ENCODE results near the gene OR2W3.
A peak's percentile ranks its signal among the peaks of the same experiment; 100 is the strongest.

OR2W3 gene

GRCh38 chr1:247895163-247895637 lies at the start of gene OR2W3:
TSS of gene OR2W3 (plus strand) at chr1:247895587. CDS start at chr1:247895587, 0 bp downstream.
- H3K4me1 Mint-ChIP-seq (ENCODE audit: low read depth): no peaks in the 10 kb centered on the region
- no peak for DNase-seq (ENCODE audit: low spot score)
- no peak within 1 kb of the TSS for H3K4me3 Mint-ChIP-seq
- no peaks in the 10 kb centered on the region for H3K27me3 Mint-ChIP-seq (ENCODE audit: low read depth)
- H3K27ac Mint-ChIP-seq: no peak within 1 kb of the TSS
- H3K9me3 Mint-ChIP-seq: no peaks in the 10 kb centered on the region
- no peaks in the 10 kb centered on the region for H3K36me3 Mint-ChIP-seq (ENCODE audit: low read depth)

- H3K27ac Mint-ChIP-seq: no peak overlapping the region
- DNase-seq (ENCODE audit: low spot score): no peak
- no peaks in the 10 kb centered on the region for H3K4me1 Mint-ChIP-seq (ENCODE audit: low read depth)
- no peak overlapping the region for H3K4me3 Mint-ChIP-seq
- H3K36me3 Mint-ChIP-seq (ENCODE audit: low read depth): no peaks in the 10 kb centered on the region
- H3K9me3 Mint-ChIP-seq: no peaks in the 10 kb centered on the region
- no peaks in the 10 kb centered on the region for H3K27me3 Mint-ChIP-seq (ENCODE audit: low read depth)
Observed at GRCh38 chr1:247845693-247846017, 49.7 kb upstream of the OR2W3 start.

DNA sequence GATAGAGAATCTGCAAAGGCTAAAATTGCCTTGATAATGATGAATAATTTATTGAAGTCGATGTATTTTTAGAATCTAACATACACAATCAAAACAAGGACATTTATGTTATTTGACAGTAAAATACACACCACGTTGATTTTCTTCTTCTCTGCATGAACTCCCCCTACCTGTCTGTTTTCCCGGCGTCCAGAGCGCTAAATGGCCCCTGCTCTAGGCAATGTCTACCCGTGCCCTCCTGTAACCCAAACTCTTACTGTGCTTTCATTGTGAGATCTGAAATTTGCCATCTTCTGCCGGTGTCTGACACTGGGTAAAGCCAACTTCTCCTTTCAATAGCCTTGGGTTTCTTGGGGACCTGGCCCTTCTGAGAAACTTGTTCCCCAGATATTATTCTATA lies 47.0 kb upstream of the OR2W3 start:
- Mint-ChIP-seq H3K27me3 (ENCODE audit: low read depth) (peaks cover 5% of the 10 kb centered on the region), H3K9me3 (no peaks in the 10 kb centered on the region), H3K4me3 (no peak overlapping the region), H3K36me3 (ENCODE audit: low read depth) (no peaks in the 10 kb centered on the region), H3K4me1 (ENCODE audit: low read depth) (no peaks in the 10 kb centered on the region), H3K27ac (no peak overlapping the region)
- no peak for DNase-seq (ENCODE audit: low spot score)

DNA sequence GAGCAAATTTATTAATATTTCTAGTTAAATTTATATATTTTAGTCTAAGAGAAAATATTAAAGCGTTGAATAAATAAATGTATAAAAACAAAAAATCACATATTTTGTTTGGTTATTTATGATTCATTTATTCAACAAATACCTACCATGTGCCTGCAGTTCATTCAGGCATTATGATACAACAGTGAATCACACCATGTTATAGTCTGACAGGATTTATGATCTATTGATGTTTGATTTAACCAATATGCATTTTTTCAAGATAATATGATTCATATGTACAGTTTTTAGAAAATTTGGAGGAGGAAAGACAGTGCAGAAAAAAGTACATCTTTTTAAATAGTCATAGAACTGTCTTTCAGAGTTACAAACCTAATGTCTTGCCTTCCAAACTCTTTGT lies 45.8 kb upstream of the OR2W3 start:
- no peak overlapping the region for H3K4me3 Mint-ChIP-seq
- no peak overlapping the region for H3K27ac Mint-ChIP-seq
- H3K36me3 Mint-ChIP-seq (ENCODE audit: low read depth): no peaks in the 10 kb centered on the region

GRCh38 chr1:247854899-247855545 lies 40.4 kb upstream of the OR2W3 start:
- Mint-ChIP-seq H3K36me3 (ENCODE audit: low read depth) (no peaks in the 10 kb centered on the region), H3K4me1 (ENCODE audit: low read depth) (peaks cover 10% of the 10 kb centered on the region), H3K27ac (no peak overlapping the region), H3K4me3 (no peak overlapping the region), H3K9me3 (no peaks in the 10 kb centered on the region), H3K27me3 (ENCODE audit: low read depth) (peaks cover 28% of the 10 kb centered on the region)
- no peak for DNase-seq (ENCODE audit: low spot score)

More for the DNA sequence above, 45.8 kb upstream of the OR2W3 start:
- no peak for DNase-seq (ENCODE audit: low spot score)
- Mint-ChIP-seq H3K27me3 (ENCODE audit: low read depth) (peaks cover 5% of the 10 kb centered on the region), H3K4me1 (ENCODE audit: low read depth) (no peaks in the 10 kb centered on the region), H3K9me3 (no peaks in the 10 kb centered on the region)

- Mint-ChIP-seq H3K27ac (no peak overlapping the region), H3K4me1 (ENCODE audit: low read depth) (peaks cover 10% of the 10 kb centered on the region), H3K9me3 (no peaks in the 10 kb centered on the region), H3K27me3 (ENCODE audit: low read depth) (peaks cover 28% of the 10 kb centered on the region), H3K4me3 (peak overlapping the region; percentile 83), H3K36me3 (ENCODE audit: low read depth) (no peaks in the 10 kb centered on the region)
- no peak for DNase-seq (ENCODE audit: low spot score)
Observed at GRCh38 chr1:247855911-247856310, 39.5 kb upstream of the OR2W3 start.

DNA sequence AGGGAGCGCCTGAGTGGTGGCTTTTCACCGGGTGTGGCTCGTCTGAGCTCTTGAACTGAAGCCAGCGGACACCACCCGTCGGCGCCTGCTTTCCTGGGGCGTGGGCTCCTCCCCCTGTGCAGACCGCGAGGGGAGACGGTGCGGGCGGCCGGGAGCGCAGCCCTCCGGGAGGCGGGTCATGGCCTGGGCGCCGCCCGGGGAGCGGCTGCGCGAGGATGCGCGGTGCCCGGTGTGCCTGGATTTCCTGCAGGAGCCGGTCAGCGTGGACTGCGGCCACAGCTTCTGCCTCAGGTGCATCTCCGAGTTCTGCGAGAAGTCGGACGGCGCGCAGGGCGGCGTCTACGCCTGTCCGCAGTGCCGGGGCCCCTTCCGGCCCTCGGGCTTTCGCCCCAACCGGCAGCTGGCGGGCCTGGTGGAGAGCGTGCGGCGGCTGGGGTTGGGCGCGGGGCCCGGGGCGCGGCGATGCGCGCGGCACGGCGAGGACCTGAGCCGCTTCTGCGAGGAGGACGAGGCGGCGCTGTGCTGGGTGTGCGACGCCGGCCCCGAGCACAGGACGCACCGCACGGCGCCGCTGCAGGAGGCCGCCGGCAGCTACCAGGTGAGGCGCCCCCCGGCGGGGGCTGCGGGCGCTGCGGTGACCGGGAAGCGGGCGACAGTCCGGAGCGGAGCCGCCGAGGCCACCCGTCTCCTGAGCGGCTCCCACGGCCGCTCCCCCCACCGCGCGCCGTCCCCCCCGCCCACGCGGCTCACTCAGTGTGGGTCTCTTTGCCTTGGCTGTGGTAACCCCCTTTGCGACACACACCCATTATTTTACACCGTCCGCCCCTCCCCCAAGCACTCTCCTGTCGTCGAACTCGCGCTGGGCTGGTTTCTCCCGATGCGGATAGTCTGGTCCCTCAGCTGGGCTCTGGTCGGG lies 38.1 kb upstream of the OR2W3 start, which contains the start of gene TRIM58:
TRIM58 (plus strand) TSS at position 119 of the 916 bp plus-strand sequence; CDS start at position 179, 60 bp downstream.
- H3K4me1 Mint-ChIP-seq (ENCODE audit: low read depth): peaks cover 10% of the 10 kb centered on the region
- H3K27ac Mint-ChIP-seq: peak within 1 kb of the TSS; percentile 60
- H3K4me3 Mint-ChIP-seq: peak within 1 kb of the TSS; percentile 86
- DNase-seq (ENCODE audit: low spot score): peak; percentile 25
- H3K36me3 Mint-ChIP-seq (ENCODE audit: low read depth): no peaks in the 10 kb centered on the region
- peaks cover 23% of the 10 kb centered on the region for H3K27me3 Mint-ChIP-seq (ENCODE audit: low read depth)
- H3K9me3 Mint-ChIP-seq: no peaks in the 10 kb centered on the region

- Mint-ChIP-seq H3K4me3 (peak overlapping the region; percentile 86), H3K4me1 (ENCODE audit: low read depth) (peaks cover 10% of the 10 kb centered on the region), H3K27ac (peak overlapping the region; percentile 60), H3K9me3 (no peaks in the 10 kb centered on the region), H3K36me3 (ENCODE audit: low read depth) (no peaks in the 10 kb centered on the region), H3K27me3 (ENCODE audit: low read depth) (peaks cover 23% of the 10 kb centered on the region)
- DNase-seq (ENCODE audit: low spot score): no peak
Observed at GRCh38 chr1:247857985-247858619, 37.3 kb upstream of the OR2W3 start.

DNA sequence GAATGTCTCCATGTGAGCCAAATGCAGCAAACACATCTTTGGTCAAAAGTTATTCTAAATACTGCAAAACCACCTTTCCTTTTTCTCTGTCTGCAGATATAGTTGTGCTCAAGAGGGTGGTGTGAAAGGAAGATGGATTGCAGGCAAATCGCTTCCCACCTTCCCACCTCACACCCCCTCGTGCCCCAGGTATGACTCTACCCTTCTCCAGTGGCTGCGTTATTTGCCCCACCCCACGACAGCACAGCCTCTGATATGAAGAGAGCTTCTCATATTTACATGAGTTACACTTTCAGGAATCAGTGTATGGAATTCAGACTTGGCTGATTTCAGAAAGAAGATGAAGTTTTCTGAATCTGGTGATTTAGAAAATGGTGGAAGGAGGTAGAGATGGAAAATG lies 32.6 kb upstream of the OR2W3 start:
- H3K9me3 Mint-ChIP-seq: no peaks in the 10 kb centered on the region
- H3K36me3 Mint-ChIP-seq (ENCODE audit: low read depth): no peaks in the 10 kb centered on the region
- H3K27ac Mint-ChIP-seq: no peak overlapping the region
- H3K27me3 Mint-ChIP-seq (ENCODE audit: low read depth): peaks cover 9% of the 10 kb centered on the region
- no peak for DNase-seq (ENCODE audit: low spot score)
- H3K4me3 Mint-ChIP-seq: no peak overlapping the region
- peaks cover 5% of the 10 kb centered on the region for H3K4me1 Mint-ChIP-seq (ENCODE audit: low read depth)

GRCh38 chr1:247864644-247865043 lies 30.7 kb upstream of the OR2W3 start:
- no peaks in the 10 kb centered on the region for H3K36me3 Mint-ChIP-seq (ENCODE audit: low read depth)
- DNase-seq (ENCODE audit: low spot score): no peak
- H3K4me1 Mint-ChIP-seq (ENCODE audit: low read depth): no peaks in the 10 kb centered on the region
- no peaks in the 10 kb centered on the region for H3K9me3 Mint-ChIP-seq
- H3K27ac Mint-ChIP-seq: no peak overlapping the region
- H3K4me3 Mint-ChIP-seq: no peak overlapping the region
- no peaks in the 10 kb centered on the region for H3K27me3 Mint-ChIP-seq (ENCODE audit: low read depth)

- DNase-seq (ENCODE audit: low spot score): no peak
- Mint-ChIP-seq H3K27ac (no peak overlapping the region), H3K27me3 (ENCODE audit: low read depth) (no peaks in the 10 kb centered on the region), H3K4me1 (ENCODE audit: low read depth) (no peaks in the 10 kb centered on the region), H3K9me3 (no peaks in the 10 kb centered on the region), H3K4me3 (no peak overlapping the region), H3K36me3 (ENCODE audit: low read depth) (no peaks in the 10 kb centered on the region)
Observed at GRCh38 chr1:247865416-247865815, 30.0 kb upstream of the OR2W3 start.

- no peaks in the 10 kb centered on the region for H3K9me3 Mint-ChIP-seq
- H3K27ac Mint-ChIP-seq: no peak overlapping the region
- no peaks in the 10 kb centered on the region for H3K27me3 Mint-ChIP-seq (ENCODE audit: low read depth)
- no peaks in the 10 kb centered on the region for H3K4me1 Mint-ChIP-seq (ENCODE audit: low read depth)
- H3K36me3 Mint-ChIP-seq (ENCODE audit: low read depth): no peaks in the 10 kb centered on the region
- H3K4me3 Mint-ChIP-seq: no peak overlapping the region
- DNase-seq (ENCODE audit: low spot score): no peak
Observed at GRCh38 chr1:247883346-247883745, 12.0 kb upstream of the OR2W3 start.

- H3K9me3 Mint-ChIP-seq: no peaks in the 10 kb centered on the region
- no peaks in the 10 kb centered on the region for H3K4me1 Mint-ChIP-seq (ENCODE audit: low read depth)
- no peaks in the 10 kb centered on the region for H3K36me3 Mint-ChIP-seq (ENCODE audit: low read depth)
- DNase-seq (ENCODE audit: low spot score): no peak
- no peak overlapping the region for H3K4me3 Mint-ChIP-seq
- H3K27ac Mint-ChIP-seq: no peak overlapping the region
- no peaks in the 10 kb centered on the region for H3K27me3 Mint-ChIP-seq (ENCODE audit: low read depth)
Observed at GRCh38 chr1:247884797-247885413, 10.5 kb upstream of the OR2W3 start.

DNA sequence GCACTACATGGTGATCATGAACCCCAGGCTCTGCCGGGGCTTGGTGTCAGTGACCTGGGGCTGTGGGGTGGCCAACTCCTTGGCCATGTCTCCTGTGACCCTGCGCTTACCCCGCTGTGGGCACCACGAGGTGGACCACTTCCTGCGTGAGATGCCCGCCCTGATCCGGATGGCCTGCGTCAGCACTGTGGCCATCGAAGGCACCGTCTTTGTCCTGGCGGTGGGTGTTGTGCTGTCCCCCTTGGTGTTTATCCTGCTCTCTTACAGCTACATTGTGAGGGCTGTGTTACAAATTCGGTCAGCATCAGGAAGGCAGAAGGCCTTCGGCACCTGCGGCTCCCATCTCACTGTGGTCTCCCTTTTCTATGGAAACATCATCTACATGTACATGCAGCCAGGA lies 589 bp downstream of the OR2W3 start:
- H3K4me1 Mint-ChIP-seq (ENCODE audit: low read depth): no peaks in the 10 kb centered on the region
- H3K4me3 Mint-ChIP-seq: no peak overlapping the region
- no peaks in the 10 kb centered on the region for H3K27me3 Mint-ChIP-seq (ENCODE audit: low read depth)
- no peak overlapping the region for H3K27ac Mint-ChIP-seq
- DNase-seq (ENCODE audit: low spot score): no peak
- H3K36me3 Mint-ChIP-seq (ENCODE audit: low read depth): no peaks in the 10 kb centered on the region
- H3K9me3 Mint-ChIP-seq: no peaks in the 10 kb centered on the region
